Esophagus muscularis mucosa (tissue), 3 donors: ENCODE measurements around the gene LAMP5.

Source experiments
- POLR2A ChIP-seq: fragments of 450-650 bp; IDR thresholded peaks from one replicate; pipeline ENCODE4 v1.6.1; 2017; ENCODE audit warnings: antibody characterized with exemption, moderate library complexity, mild to moderate bottlenecking, low read depth
- TF ChIP-seq, protein P1 (sequence below), 3 experiments: fragments of 200-600 bp in 2 of 3; fragments of 450-650 bp in 1 of 3; sonication (generic) in 2 of 3; IDR thresholded peaks; one replicate each; pipeline ENCODE4 v1.5.1; 2017 to 2019; ENCODE audit warnings: antibody characterized with exemption in 3 of 3, mild to moderate bottlenecking in 2 of 3, moderate library complexity in 1 of 3

DNA sequence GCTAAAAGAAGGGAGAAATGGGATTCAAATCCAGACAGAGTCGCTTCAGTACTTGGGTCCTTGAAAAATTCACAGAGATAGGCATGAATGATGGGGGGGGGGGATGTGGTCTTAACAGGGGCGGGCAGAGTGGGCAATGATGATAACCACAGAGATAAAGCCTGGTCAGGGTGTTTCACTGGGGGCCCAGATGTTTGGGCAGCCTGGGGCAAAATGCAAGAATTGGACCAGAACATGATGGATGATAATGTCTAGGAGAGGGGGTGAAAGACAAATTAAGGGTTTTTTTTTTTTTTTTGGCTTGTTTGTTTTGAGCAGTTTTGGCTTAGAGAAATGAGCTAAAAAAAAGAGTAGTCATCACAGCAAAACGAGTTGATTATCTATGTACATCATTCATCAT, 57.4 kb downstream of the LAMP5 start:
- TF ChIP-seq, protein P1, sequence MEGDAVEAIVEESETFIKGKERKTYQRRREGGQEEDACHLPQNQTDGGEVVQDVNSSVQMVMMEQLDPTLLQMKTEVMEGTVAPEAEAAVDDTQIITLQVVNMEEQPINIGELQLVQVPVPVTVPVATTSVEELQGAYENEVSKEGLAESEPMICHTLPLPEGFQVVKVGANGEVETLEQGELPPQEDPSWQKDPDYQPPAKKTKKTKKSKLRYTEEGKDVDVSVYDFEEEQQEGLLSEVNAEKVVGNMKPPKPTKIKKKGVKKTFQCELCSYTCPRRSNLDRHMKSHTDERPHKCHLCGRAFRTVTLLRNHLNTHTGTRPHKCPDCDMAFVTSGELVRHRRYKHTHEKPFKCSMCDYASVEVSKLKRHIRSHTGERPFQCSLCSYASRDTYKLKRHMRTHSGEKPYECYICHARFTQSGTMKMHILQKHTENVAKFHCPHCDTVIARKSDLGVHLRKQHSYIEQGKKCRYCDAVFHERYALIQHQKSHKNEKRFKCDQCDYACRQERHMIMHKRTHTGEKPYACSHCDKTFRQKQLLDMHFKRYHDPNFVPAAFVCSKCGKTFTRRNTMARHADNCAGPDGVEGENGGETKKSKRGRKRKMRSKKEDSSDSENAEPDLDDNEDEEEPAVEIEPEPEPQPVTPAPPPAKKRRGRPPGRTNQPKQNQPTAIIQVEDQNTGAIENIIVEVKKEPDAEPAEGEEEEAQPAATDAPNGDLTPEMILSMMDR (IDR thresholded peaks at IDR 0.05): no peak
- TF ChIP-seq POLR2A: no peak
